HG03521 (cell line): ENCODE measurements around the gene RAP1GAP.

Experiments used
- ATAC-seq: cut with Tn5 transposase; IDR thresholded peaks from one replicate; pipeline ENCODE4 v1.9.1; 2021; ENCODE audit warnings: mild to moderate bottlenecking, moderate library complexity; ENCODE audit not compliant: unreplicated experiment

The RAP1GAP gene

GRCh38 chr1:21630571-21631343, 38.4 kb downstream of the RAP1GAP start:
- no peak for ATAC-seq

- ATAC-seq = no peak
These were observed 39.2 kb downstream of the RAP1GAP start for GRCh38 chr1:21629971-21630370.

GRCh38 chr1:21628798-21629393, 40.3 kb downstream of the RAP1GAP start:
- no peak for ATAC-seq

GRCh38 chr1:21626921-21627339, 42.2 kb downstream of the RAP1GAP start:
- no peak for ATAC-seq

- ATAC-seq = no peak
These were observed 43.6 kb downstream of the RAP1GAP start for GRCh38 chr1:21625390-21626190.

GRCh38 chr1:21624571-21625389, 44.4 kb downstream of the RAP1GAP start:
- ATAC-seq = no peak

- no peak for ATAC-seq
These were observed 45.7 kb downstream of the RAP1GAP start for GRCh38 chr1:21623410-21623961.

GRCh38 chr1:21622466-21623315, 46.5 kb downstream of the RAP1GAP start:
- no peak for ATAC-seq

- ATAC-seq = no peak
These were observed 47.3 kb downstream of the RAP1GAP start for GRCh38 chr1:21621761-21622436.

- no peak for ATAC-seq
These were observed 48.1 kb downstream of the RAP1GAP start for GRCh38 chr1:21621051-21621450.

- ATAC-seq = no peak
These were observed 48.7 kb downstream of the RAP1GAP start for GRCh38 chr1:21620496-21620895.

GRCh38 chr1:21620011-21620410, 49.1 kb downstream of the RAP1GAP start:
- no peak for ATAC-seq

- no peak for ATAC-seq
These were observed 49.7 kb downstream of the RAP1GAP start for GRCh38 chr1:21619375-21619947.

- no peak for ATAC-seq
These were observed 50.4 kb downstream of the RAP1GAP start for GRCh38 chr1:21618561-21619374.

GRCh38 chr1:21618059-21618458, 51.1 kb downstream of the RAP1GAP start:
- ATAC-seq = no peak

- ATAC-seq = no peak
These were observed 51.9 kb downstream of the RAP1GAP start for GRCh38 chr1:21617126-21617738.

- no peak for ATAC-seq
These were observed 52.8 kb downstream of the RAP1GAP start for GRCh38 chr1:21616372-21616771.
